Measurements from ENCODE around the gene SART3.
"Not testable (repeated sequence)": the region's sequence is repeated elsewhere in the genome, so short reads cannot be mapped to it uniquely, and the experiment has no call there.

SART3 gene

DNA sequence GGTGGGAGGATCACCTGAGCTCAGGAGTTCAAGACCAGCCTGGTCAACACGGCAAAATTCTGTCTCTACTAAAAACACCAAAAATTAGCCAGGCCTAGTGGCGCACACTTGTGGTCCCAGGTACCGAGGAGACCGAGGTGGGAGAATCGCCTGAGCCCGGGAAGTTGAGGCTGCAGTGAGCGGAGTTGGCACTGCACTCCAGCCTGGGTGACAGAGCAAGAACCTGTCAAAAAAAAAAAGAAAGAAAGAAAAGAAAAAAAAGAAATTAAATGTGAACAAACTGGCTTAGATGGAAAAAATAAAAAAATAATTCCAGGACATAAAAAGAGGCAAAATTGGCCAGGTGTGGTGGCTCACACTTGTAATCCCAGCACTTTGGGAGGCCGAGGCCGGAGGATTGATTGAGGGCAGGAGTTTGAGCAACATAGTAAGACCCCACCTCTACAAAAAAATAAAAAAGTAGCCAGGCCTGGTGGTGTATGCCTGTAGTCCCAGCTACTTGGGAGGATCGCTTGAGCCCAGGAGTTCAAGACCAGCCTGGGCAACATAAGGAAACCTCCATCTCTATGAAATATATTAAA lies 33.4 kb upstream of the SART3 start:
- no peak overlapping the region for H3K4me3 ChIP-seq (ENCODE audit: low read length)
- no peak overlapping the region for H3K9ac ChIP-seq (ENCODE audit: low read length)
- no peaks in the 10 kb centered on the region for H3K9me3 ChIP-seq (ENCODE audit: control insufficient read depth, low read length)
- no peaks in the 10 kb centered on the region for H3K4me1 ChIP-seq (ENCODE audit: control insufficient read depth, insufficient read depth, low read length)
- peaks cover 5% of the 10 kb centered on the region for H3K27me3 ChIP-seq (ENCODE audit: control insufficient read depth, insufficient read depth, low read length)
- H3K36me3 ChIP-seq (ENCODE audit: control insufficient read depth, insufficient read depth, low read length), result no peaks in the 10 kb centered on the region

DNA sequence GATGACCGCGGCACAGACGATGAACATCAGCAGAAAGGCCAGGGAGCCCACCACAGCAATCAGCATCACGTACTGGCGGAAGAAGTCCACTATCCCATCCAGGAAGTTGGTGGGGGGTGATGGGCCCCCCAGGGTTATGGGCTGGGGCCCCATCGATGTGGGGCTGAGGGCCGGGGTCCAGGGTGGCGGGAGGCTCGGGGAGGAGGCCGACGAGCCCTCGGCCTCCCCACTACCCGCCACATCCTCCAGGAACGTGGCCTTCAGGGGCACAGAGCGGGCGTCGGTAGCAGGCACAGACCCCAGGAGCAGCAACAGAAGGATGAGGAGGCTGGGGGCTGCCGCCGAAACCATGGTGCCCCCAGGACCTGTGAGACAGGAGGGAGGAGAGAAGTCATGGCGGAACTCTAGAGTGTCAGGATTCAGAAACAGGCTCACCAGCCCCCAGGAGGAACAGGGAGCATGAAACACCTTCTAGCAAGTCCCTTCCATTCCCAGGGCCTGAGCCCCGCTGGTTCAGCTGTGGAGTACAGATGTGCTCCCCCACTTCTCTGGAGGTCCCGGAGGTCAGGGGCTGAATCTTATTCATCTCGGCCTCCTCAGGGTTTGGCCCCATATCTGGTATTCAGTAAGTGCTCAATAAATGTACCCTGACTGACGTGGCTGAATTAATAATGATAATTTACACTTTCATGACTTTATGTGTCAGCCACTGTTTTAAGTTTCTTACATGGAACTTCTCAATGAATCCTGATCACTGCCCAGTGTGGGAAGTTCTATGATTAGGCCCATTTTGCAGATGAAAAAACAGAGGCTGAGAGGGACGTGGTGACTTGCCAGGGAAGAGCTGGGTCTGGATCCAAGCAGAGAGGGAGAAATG lies 31.3 kb upstream of the SART3 start:
- Histone ChIP-seq H3K27me3 (ENCODE audit: control insufficient read depth, insufficient read depth, low read length) (no peaks in the 10 kb centered on the region), H3K4me3 (ENCODE audit: low read length) (no peak overlapping the region), H3K9ac (ENCODE audit: low read length) (no peak overlapping the region), H3K36me3 (ENCODE audit: control insufficient read depth, insufficient read depth, low read length) (no peaks in the 10 kb centered on the region), H3K4me1 (ENCODE audit: control insufficient read depth, insufficient read depth, low read length) (peaks cover 4% of the 10 kb centered on the region), H3K9me3 (ENCODE audit: control insufficient read depth, low read length) (no peaks in the 10 kb centered on the region)

DNA sequence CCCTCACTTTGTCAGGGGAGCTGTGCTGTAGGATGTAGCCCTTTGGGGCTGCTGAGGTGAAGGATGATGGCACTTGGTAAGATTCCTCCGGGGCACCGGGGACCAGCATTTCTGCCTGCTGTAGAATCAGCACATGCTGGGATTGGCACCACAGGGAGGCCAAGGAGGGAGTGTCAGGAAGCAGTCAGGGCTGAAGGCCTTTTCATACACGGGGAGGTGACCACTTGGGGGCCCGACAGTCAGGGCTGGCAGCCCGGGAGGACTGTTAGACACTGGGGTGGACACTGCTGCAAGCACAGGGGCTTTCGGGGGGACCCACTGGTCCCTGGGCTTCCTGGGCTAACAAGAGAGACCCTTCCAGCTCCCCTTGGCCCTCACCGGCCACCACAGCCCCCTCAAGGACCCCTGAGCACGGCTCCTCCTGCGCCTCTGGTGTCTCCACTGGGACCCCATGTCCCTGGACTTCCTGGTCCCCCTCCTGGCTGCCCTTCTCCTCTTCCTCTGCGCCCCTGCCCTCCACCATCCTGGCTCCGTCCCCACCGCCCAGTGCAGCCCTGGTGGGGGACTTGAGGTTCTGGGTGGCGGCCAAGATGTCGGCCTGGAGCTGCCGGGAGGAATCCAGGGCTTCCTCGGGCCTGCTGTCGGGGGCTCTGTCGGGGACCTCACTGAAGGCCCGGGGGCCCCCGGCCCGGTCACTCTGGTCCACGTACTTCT lies 30.5 kb upstream of the SART3 start:
- Histone ChIP-seq H3K27me3 (ENCODE audit: control insufficient read depth, insufficient read depth, low read length) (no peaks in the 10 kb centered on the region), H3K9ac (ENCODE audit: low read length) (no peak overlapping the region), H3K4me1 (ENCODE audit: control insufficient read depth, insufficient read depth, low read length) (peaks cover 4% of the 10 kb centered on the region), H3K36me3 (ENCODE audit: control insufficient read depth, insufficient read depth, low read length) (no peaks in the 10 kb centered on the region), H3K9me3 (ENCODE audit: control insufficient read depth, low read length) (no peaks in the 10 kb centered on the region), H3K4me3 (ENCODE audit: low read length) (no peak overlapping the region)

DNA sequence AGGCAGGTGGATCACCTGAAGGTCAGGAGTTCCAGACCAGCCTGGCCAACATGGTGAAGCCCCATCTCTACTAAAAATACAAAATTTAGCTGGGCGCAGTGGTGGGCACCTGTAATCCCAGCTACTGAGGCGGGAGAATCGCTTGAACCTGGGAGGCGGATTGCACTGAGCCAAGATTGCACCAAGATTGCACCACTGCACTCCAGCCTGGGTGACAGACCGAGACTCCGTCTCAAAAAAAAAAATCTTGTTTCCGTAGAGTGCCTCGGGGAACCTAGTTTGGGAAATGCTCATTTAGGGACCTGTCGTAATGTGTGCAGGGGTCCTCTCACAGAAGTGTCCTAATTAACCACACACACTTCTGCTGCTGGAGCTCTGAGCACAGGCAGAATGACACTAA lies 29.5 kb upstream of the SART3 start:
- not testable (repeated sequence) for H3K9ac ChIP-seq (ENCODE audit: low read length); H3K27me3 ChIP-seq (ENCODE audit: control insufficient read depth, insufficient read depth, low read length); H3K36me3 ChIP-seq (ENCODE audit: control insufficient read depth, insufficient read depth, low read length); H3K4me1 ChIP-seq (ENCODE audit: control insufficient read depth, insufficient read depth, low read length); H3K4me3 ChIP-seq (ENCODE audit: low read length); H3K9me3 ChIP-seq (ENCODE audit: control insufficient read depth, low read length)

DNA sequence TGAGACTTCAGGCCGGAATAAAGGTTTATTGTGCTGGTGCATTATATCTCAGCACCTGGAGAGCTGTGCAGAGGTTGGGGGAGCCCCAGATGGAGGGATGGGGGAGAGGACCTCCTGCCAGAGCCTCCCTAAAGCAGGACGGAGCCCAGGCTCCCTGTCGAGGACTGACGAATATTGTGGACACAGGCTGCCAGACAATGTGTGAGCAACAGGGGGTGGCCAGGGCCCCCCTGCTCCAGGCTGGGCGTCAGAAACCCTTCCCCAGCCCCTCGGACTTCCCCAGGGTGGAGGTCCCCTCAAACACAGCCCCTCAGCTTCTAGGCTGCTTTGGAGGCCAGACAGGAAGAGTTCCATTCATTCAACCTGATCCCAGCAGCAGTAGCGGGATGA lies 28.9 kb upstream of the SART3 start:
- H3K9me3 ChIP-seq (ENCODE audit: control insufficient read depth, low read length), result no peaks in the 10 kb centered on the region
- H3K4me3 ChIP-seq (ENCODE audit: low read length), result no peak overlapping the region
- no peak overlapping the region for H3K9ac ChIP-seq (ENCODE audit: low read length)
- H3K4me1 ChIP-seq (ENCODE audit: control insufficient read depth, insufficient read depth, low read length), result peaks cover 4% of the 10 kb centered on the region
- no peaks in the 10 kb centered on the region for H3K36me3 ChIP-seq (ENCODE audit: control insufficient read depth, insufficient read depth, low read length)
- no peaks in the 10 kb centered on the region for H3K27me3 ChIP-seq (ENCODE audit: control insufficient read depth, insufficient read depth, low read length)

DNA sequence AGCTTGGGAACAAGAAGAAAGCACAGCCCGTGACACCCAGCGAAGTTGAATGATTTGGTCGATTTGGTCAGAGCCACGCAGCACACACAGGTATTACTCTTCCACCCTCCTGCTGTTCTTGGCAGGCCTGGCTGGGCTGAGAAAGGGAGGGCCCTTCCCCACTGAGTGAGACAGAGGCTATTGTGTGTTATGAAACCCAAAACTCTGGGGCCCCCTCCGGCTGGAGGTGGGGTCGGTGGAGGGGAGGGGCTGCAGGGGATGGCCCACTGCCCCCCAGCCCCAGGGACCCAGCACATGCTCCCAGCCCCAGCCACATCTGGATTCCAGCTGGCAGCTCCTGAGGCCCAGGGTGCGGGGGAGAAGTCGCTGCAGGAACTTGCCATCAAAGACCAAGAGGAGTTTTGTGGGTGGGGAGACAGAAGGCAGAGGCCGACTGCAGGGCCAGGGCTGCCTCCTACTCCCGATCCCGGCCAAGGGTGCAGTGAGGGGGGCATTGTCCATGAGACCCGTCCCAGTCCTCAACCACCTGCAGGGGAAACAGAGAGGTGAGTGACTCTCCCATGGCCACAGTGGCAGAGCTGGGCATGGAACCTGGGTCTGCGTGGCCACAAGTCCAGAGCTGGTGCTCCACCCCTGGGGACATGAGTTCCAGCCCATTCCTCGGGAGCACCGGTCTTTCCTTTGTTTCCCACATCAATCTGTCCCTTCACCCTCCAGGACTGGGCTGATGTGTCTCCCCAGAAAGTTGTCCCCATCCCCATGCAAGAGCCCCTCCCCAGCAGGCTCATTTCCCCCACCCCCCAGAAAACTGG lies 28.3 kb upstream of the SART3 start:
- H3K27me3 ChIP-seq (ENCODE audit: control insufficient read depth, insufficient read depth, low read length), result no peaks in the 10 kb centered on the region
- peaks cover 4% of the 10 kb centered on the region for H3K4me1 ChIP-seq (ENCODE audit: control insufficient read depth, insufficient read depth, low read length)
- H3K9ac ChIP-seq (ENCODE audit: low read length), result no peak overlapping the region
- no peak overlapping the region for H3K4me3 ChIP-seq (ENCODE audit: low read length)
- no peaks in the 10 kb centered on the region for H3K36me3 ChIP-seq (ENCODE audit: control insufficient read depth, insufficient read depth, low read length)
- H3K9me3 ChIP-seq (ENCODE audit: control insufficient read depth, low read length), result no peaks in the 10 kb centered on the region

DNA sequence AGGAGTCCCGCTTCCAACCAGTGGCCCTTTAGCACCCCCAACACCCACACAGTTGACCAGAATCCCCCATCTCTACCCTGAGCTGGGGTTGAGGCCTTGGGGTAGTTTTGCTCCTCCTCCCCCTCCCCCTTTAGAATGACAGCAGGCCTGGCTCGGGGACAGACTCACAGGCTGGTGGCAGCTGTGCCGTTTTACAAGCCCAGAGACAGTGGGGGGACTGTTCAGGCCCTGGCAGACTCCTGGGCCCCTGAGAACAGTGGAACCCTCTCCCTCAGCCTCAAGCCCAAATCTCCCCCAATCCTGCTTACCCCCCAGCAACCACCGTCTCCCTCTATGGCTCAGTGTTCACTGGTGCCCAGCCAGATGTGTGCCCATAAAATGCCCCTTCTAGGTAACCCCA lies 26.9 kb upstream of the SART3 start:
- H3K36me3 ChIP-seq (ENCODE audit: control insufficient read depth, insufficient read depth, low read length), result no peaks in the 10 kb centered on the region
- H3K4me1 ChIP-seq (ENCODE audit: control insufficient read depth, insufficient read depth, low read length), result peaks cover 4% of the 10 kb centered on the region
- H3K9ac ChIP-seq (ENCODE audit: low read length), result no peak overlapping the region
- no peaks in the 10 kb centered on the region for H3K9me3 ChIP-seq (ENCODE audit: control insufficient read depth, low read length)
- no peaks in the 10 kb centered on the region for H3K27me3 ChIP-seq (ENCODE audit: control insufficient read depth, insufficient read depth, low read length)
- H3K4me3 ChIP-seq (ENCODE audit: low read length), result no peak overlapping the region

DNA sequence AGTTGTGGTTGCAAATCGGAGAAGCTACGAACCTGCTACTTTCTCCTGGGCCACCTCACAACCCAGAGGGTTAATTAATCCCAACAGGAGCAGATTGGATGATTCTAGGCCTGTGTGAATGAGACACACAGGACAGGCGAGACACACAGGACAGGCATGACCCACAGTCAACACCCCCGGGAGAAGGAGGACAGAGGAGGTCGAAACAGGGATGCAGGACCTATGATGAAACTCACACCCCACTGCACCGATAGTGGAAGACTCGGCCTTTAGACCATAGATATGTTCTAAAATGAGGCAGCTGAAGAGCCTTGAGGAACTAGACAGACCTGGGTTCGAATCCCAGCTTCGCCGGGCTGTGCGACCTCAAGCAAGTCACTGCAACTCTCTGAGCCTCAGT lies 25.3 kb upstream of the SART3 start:
- no peak overlapping the region for H3K9ac ChIP-seq (ENCODE audit: low read length)
- no peaks in the 10 kb centered on the region for H3K27me3 ChIP-seq (ENCODE audit: control insufficient read depth, insufficient read depth, low read length)
- no peaks in the 10 kb centered on the region for H3K9me3 ChIP-seq (ENCODE audit: control insufficient read depth, low read length)
- H3K36me3 ChIP-seq (ENCODE audit: control insufficient read depth, insufficient read depth, low read length), result no peaks in the 10 kb centered on the region
- H3K4me3 ChIP-seq (ENCODE audit: low read length), result no peak overlapping the region
- peaks cover 4% of the 10 kb centered on the region for H3K4me1 ChIP-seq (ENCODE audit: control insufficient read depth, insufficient read depth, low read length)

DNA sequence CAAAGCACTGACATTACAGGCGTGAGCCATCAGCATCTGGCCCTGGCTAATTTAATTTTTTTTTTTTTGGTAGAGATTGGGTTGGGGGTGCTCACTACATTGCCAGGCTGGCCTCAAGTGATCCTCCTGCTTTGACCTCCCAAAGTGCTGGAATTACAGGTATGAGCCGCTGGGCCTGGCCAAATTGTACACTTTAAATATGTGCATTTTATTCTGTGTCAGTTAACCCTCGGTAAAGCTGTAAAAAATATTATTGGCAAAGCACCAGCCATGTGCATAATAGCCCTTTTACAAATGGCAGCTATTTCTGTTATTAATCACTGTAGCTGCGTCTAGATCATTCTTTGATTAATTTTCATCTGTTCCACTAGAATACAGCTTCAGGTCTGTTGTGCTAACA lies 24.9 kb upstream of the SART3 start:
- Histone ChIP-seq H3K27me3 (ENCODE audit: control insufficient read depth, insufficient read depth, low read length) (no peaks in the 10 kb centered on the region), H3K9ac (ENCODE audit: low read length) (no peak overlapping the region), H3K4me3 (ENCODE audit: low read length) (no peak overlapping the region), H3K36me3 (ENCODE audit: control insufficient read depth, insufficient read depth, low read length) (no peaks in the 10 kb centered on the region), H3K9me3 (ENCODE audit: control insufficient read depth, low read length) (no peaks in the 10 kb centered on the region), H3K4me1 (ENCODE audit: control insufficient read depth, insufficient read depth, low read length) (peaks cover 4% of the 10 kb centered on the region)

DNA sequence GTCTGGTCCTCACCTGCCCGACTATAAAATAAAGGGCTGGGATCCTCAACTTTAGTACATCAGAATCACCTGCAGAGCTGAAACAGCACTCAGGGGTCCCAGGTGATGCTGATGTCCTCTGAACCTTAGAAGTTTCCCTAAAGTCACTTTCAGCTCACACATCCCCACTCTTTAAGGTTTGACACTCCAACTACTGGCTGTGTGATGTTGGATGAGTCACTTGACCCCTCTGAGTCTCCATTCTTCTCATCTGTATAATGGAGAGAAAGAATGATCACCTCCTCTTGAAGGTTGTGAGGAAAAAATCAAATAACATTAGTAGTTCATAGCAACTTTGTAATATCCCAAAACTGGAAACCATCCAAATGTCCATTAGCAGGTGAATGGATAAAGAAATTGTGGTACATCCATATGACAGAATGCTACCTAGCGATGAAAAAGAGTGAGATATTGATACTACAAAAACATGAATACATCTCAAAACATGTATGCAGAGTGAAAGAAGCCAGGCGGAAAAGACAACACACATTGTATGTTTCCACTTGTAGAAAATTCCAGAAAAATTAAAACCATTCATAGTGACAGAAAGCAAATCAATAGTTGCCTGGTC lies 23.6 kb upstream of the SART3 start:
- H3K4me3 ChIP-seq (ENCODE audit: low read length), result no peak overlapping the region
- H3K9ac ChIP-seq (ENCODE audit: low read length), result no peak overlapping the region
- H3K4me1 ChIP-seq (ENCODE audit: control insufficient read depth, insufficient read depth, low read length), result peaks cover 4% of the 10 kb centered on the region

DNA sequence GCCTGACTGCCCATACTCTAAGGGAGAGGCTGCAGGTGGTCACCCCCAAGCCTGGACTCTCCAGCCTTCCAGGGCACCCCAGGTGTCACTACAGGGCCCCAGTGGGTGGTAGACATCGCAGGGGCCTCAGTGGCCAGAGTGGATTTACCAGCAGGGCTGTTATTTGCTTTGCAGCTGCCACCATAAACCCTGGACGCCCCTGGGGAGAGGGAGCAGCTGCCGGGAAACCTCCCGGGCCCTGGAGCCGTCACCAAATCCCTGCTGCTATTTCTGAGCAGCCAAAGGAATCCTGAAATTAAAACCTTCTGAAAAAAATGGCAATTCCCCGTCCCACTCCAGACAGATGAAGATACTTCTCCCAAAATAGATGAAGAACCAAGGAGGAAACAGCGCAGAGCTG lies 23.0 kb upstream of the SART3 start:
- Histone ChIP-seq H3K36me3 (ENCODE audit: control insufficient read depth, insufficient read depth, low read length) (no peaks in the 10 kb centered on the region), H3K27me3 (ENCODE audit: control insufficient read depth, insufficient read depth, low read length) (no peaks in the 10 kb centered on the region), H3K4me1 (ENCODE audit: control insufficient read depth, insufficient read depth, low read length) (peaks cover 4% of the 10 kb centered on the region), H3K9ac (ENCODE audit: low read length) (no peak overlapping the region), H3K9me3 (ENCODE audit: control insufficient read depth, low read length) (no peaks in the 10 kb centered on the region), H3K4me3 (ENCODE audit: low read length) (no peak overlapping the region)

More for the DNA sequence above, 23.6 kb upstream of the SART3 start:
- no peaks in the 10 kb centered on the region for H3K9me3 ChIP-seq (ENCODE audit: control insufficient read depth, low read length)
- no peaks in the 10 kb centered on the region for H3K36me3 ChIP-seq (ENCODE audit: control insufficient read depth, insufficient read depth, low read length)
- no peaks in the 10 kb centered on the region for H3K27me3 ChIP-seq (ENCODE audit: control insufficient read depth, insufficient read depth, low read length)

Data from mucosa of stomach (tissue), 1 donor.